ENCODE results near the gene MYO9A.

The MYO9A gene

DNA sequence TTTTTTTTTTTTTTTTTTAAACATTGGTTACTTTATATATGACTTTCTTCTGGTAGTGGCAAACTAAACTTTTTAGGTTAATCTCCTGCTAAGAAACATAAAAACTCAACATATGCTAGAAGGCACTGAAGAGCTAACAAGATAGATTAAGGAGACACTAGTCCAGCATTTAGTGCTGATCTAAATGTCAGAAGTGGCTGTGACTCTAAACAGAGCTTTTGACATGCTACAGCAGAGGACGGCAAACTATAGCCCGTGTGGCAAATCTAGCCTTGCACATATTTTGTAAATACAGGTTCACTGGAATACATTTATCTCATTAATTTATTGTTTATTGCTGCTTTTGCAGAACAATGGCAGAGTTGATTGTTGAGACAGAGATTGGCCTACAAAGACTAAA is 287.0 kb downstream of the MYO9A start:
- no peak for DNase-seq

GRCh38 chr15:71826196-71826595 is 291.8 kb downstream of the MYO9A start:
- no peak for DNase-seq

- DNase-seq = no peak
These were observed 292.8 kb downstream of the MYO9A start for GRCh38 chr15:71825021-71825730.

GRCh38 chr15:71823801-71824200 is 294.1 kb downstream of the MYO9A start:
- no peak for DNase-seq

GRCh38 chr15:71822890-71823630 is 294.9 kb downstream of the MYO9A start:
- DNase-seq = no peak

DNA sequence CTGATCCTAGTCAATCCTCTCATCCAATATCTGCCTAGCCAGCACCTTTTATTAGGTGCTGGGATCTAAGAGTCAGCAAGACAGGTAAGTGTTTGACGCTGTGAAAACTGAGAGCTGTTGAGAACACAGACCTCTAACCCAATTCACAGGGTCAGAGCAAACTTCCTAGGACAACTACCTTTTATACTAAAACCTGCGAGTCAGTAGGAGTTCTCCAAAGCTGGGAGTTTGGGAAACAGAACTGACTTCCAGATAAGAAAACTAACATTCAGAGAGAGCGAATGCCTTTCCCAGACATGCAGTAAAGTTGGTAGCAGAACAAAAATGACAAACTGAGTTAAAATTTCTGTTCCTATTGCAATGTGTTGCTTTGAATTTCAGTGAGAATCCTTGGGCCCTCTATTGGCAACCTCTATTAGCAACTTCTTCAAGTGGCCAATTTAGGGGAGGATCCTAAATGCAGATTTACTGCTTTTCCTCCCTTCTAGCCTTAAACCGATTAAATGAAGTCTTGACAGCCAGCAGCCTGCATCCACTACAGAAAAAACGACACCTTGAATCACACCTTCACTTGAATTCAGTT is 296.3 kb downstream of the MYO9A start:
- no peak for DNase-seq

- DNase-seq = no peak
These were observed 297.8 kb downstream of the MYO9A start for GRCh38 chr15:71820127-71820526.

GRCh38 chr15:71817351-71817750 is 300.6 kb downstream of the MYO9A start:
- DNase-seq = no peak

GRCh38 chr15:71815301-71815700 is 302.6 kb downstream of the MYO9A start:
- no peak for DNase-seq

DNA sequence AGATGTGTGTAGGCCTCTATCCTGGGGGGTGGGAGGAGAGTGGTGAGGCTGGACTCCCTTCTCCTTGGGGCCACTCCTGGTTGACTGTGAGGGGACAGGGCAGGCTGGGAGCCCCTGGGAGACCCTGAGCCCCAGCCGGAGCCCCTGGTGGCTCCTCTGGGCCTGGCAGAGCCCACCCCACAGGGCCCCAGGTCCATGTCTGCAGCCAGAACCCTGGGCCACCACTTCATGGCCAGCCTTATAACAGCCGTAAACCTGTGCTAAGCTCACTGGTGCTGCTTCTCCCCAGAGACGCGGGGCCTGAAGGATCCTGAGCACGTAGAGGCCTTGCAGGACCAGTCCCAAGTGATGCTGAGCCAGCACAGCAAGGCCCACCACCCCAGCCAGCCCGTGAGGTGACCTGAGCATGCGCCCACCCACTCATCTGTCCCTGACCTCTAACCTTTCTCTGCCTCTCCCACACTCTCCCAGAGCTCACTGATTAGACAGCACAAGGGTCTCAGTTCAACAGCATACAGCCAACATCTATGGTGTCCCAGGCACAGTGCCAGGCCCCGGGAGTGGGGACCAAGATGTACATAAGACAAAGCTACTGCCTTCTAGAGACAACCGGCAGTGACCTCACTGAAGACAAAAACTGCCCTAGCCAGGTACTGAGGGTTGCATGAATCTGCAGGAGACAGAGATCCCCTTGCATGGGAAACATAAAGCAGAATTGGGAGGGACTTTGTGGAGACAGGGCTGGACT is 304.1 kb downstream of the MYO9A start:
- DNase-seq = no peak

DNA sequence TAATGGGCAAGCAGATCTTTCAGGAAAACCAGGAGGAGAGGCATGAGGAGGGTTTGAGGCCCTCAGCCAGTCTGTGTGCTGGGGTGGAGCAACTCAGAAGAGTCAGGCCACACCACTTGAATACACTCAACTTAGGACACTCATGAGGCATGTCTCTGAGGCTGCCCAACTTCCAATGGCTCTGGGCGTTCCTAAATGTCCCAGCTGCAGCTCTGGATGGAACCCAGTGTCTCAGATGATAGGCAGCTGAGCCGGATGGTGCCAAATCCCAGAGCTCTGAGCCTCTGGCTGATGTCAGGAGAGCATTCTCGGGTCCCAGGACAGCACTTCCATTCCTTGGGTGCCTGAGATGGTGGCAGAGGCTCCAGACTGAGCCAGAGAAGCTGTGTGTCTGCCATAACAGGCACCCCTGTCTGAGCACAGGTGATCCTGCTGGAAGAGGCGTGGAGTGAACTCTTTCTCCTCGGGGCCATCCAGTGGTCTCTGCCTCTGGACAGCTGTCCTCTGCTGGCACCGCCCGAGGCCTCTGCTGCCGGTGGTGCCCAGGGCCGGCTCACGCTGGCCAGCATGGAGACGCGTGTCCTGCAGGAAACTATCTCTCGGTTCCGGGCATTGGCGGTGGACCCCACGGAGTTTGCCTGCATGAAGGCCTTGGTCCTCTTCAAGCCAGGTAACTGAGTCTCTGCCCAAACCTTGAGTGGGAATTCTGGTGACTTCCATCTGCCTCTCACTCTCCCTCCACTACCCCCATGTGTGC is 304.8 kb downstream of the MYO9A start:
- DNase-seq = no peak

DNA sequence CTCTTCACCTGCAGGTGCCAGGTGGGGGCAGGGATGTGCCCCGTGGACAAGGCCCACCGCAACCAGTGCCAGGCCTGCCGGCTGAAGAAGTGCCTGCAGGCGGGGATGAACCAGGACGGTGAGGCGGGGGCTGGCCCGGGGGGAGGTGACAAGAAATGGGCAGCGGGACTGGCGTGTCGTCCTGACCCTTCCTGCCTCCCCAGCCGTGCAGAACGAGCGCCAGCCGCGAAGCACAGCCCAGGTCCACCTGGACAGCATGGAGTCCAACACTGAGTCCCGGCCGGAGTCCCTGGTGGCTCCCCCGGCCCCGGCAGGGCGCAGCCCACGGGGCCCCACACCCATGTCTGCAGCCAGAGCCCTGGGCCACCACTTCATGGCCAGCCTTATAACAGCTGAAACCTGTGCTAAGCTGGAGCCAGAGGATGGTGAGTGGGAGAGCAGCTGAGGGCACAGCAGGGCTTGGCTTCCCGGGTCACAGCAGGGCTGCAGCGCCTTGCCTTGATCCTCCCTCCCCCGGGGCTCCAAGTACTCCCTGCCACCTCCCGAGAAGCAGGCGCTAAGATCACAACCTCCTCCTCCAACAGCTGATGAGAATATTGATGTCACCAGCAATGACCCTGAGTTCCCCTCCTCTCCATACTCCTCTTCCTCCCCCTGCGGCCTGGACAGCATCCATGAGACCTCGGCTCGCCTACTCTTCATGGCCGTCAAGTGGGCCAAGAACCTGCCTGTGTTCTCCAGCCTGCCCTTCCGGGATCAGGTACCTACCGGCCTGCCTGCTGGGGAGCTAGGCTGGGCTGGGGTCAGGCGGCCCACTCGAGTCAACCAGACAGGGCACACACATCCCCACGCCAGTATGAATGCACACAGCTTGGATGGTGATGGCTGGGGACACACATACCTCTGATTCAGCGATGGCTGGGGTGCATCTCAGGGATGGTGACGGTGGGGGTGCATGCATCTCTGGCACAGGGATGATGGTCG is 305.9 kb downstream of the MYO9A start:
- DNase-seq = no peak

DNA sequence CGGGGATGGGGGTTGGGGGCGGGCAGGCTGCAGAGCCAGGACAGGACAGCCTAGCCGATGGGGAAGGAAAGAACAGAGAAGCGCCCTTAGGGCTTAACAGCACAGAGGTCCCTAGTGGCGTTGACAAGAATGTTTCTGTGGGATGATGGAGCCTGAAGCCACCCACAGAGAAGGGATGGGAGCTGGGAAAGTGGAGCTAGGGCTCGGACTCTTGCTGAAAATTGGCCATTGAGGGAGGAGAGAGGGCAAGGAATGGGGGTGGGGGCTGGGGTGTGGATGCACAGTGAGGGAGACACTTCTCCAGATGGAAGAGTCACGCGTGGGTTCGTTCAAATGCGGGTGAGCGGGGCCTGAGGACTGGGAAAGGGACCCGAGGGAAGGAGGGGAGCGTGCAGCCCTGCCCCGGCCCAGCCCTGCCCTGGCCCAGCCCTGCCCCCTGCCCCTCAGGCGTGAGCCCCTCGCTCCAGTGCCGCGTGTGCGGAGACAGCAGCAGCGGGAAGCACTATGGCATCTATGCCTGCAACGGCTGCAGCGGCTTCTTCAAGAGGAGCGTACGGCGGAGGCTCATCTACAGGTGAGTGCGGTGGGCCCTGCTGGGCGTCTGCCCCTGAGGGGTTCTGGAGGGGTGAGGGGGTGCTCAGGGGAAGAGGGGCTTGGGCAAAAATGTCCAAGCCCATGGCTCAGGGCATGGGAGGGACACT is 306.8 kb downstream of the MYO9A start:
- DNase-seq = no peak

- no peak for DNase-seq
These were observed 307.5 kb downstream of the MYO9A start, which contains the start of gene NR2E3 for GRCh38 chr15:71810256-71811035. Gene NR2E3 (plus strand): TSS chr15:71810554. CDS start chr15:71810744, 190 bp downstream.

- DNase-seq = no peak
These were observed 308.6 kb downstream of the MYO9A start for GRCh38 chr15:71809346-71809745.

- no peak for DNase-seq
These were observed 309.5 kb downstream of the MYO9A start for GRCh38 chr15:71808311-71809020.

DNA sequence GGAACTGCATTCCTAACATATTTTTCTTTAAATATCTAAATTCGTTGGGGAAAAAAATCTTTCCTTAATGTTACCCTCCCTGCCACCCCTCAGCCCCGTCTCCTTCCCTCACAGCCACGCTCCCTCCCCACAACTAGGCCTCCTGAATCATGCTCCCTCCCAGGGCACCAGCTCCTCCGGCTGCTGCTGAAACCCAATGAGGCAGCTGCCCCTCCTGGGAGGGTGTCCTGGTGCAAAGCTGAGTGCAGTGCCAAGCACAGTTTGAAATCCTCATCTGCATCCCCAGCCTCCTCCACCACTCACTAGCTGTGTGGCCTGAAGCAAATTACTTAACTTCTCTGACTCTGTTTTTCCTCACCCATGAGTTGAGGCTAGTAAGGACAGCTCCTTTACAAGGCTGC is 310.3 kb downstream of the MYO9A start:
- DNase-seq = no peak

- DNase-seq = peak; percentile 70
These were observed 310.8 kb downstream of the MYO9A start for GRCh38 chr15:71807125-71807629.

DNA sequence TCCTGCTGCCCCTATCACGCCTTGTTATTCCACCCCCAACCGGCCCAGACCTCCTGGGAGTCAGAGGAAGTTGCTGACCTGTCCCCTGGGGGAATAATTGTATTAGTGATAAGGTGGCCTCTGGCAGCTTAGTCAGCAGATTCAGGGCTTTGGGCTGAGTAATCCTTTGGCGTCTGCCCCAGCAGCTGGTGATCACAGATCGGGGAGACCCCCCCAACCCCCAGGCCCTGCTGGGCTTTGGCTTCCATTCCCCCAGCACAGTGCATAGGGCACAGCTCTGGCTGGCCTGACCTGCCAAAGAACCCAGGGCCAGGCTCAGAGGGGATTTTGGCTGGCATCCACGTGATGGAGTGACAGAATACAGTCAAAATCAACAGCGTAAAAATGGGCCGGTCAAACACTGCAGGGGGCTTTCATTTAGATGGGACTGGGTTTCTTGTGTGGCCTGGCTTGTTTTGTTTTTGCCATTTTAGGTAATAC is 311.5 kb downstream of the MYO9A start:
- DNase-seq = peak; percentile 72
